Pulmonary artery endothelial cell (primary cell): ENCODE measurements around the gene ABCC6. TPM values are rescaled to one million over a fixed set of nuclear protein-coding genes. Genes with fewer than 3 reads are reported as not detected.
"Not testable (repeated sequence)": the region's sequence is repeated elsewhere in the genome, so short reads cannot be mapped to it uniquely, and the experiment has no call there.

Source experiments
- DNase-seq: peaks from one replicate; pipeline ENCODE4 v3.0.0-alpha.2; 2011; ENCODE audit warnings: low read depth, low spot score
- total RNA-seq: library from RNA; depleted of rRNA; stranded (reverse); fragments of >200 nt; gene quantifications from 2 replicates; pipeline ENCODE4 v1.2.3, GENCODE V29; 2014

Gene ABCC6
- total RNA-seq, 1 donor from 2014 or later: 0.20 TPM

DNA sequence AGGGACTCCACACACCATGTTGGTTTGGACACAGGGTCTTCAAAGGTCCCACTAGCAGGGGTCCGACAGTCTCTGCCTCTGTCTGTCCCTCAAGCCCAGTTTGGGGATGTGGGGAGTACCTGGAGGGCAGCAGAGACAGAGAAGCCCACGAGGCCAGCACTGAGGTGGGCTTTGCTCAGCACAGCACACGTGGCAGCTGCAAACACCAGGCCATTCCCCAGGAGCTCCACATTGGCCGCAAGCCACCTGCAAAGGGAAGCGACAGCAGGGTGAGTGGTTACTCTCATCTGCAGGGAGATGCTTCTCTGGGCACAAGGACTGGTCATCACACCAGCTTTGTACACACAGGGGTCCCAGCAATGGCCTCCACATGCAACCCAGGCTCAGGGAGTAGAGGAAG, 62.0 kb downstream of the ABCC6 start:
- no peak for DNase-seq

DNA sequence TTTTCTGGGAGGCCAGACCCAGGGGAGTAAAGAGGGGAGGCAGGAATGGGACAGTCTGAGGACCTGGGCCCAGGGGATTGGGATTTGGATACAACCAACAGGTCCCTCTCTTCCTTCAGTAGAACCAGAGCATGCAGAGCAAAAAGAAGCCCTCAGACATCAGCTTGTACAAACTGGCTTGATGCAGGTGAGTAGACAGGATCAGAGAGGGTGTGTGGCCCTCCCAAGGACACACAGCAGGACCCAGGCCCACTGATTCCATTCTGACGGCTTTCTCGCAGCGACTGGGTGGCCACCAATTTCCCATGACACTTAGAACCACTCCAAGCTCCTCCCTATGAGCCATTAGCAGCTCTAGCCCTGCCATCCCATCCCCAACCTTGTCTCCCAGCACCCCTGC, 63.6 kb downstream of the ABCC6 start:
- no peak for DNase-seq

DNA sequence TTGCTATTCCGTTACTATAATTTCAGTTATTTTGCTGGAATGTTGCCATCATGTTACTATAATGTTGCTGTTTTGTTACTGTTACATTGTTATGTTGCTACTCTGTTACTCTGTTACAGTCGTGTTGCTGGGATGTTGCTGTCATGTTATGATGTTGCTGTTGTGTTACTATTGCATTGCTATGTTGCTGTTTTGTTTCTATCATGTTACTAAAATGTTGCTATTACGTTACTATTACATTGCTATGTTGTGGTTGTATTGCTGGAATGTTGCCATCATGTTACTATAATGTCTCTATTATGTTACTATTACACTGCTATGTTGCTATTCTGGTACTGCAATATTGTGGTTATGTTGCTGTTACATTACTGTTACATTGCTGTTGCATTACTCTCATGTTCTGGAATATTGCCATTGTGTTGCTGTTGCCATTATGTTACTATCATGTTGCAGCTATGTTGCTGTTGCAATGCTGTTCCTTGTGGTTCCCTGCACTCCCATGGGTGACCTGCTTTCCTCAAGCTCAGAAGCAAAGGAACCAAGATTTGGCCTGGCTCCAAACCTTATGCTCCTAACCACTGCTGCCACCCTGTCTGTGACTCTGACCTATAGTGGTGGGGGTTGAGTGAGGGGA, 64.4 kb downstream of the ABCC6 start:
- DNase-seq: no peak

DNA sequence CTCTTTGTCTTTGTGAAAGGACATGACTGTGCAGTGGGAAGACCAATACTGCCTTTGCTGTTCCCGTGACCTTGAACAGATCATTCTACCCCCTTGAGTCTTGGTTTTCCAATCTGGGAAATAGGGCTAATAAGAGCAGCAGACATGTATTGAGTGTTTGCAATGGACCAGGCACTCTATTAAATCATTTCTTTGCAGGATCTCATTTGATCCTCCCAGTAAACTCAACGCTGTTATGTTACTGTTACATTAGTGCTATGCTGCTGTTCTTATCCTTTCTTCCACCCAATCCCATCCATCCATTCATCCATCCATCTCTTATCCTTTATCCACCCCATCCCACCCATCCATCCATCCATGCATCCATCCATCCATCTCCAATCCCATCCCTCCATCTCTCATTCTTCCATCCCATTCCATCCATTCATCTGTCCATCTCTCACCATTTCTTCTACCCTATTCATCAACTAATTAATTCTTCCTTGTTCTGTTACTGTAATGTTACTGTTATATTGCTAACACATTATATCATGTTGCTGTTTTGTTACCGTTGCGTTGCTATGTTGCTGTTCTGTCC, 65.1 kb downstream of the ABCC6 start:
- DNase-seq: no peak

DNA sequence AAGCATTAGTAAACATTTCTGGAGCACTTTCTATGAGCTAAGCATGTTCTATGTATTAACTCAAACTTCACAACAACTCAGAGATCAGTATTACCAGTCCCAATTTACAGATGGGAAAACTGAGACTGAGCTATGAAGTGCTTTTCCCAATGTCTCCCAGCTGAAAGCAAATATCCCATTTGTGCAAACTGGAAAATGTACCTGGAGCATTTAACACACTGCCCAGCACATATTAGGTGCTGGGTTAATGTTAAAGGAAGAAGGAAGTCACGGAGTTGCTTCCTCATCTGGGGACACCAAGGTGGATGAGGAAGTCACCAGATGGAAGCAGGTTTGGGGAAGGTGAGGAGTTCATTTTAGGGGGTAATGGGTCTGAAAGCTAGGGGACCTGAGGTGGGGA, 66.1 kb downstream of the ABCC6 start:
- no peak for DNase-seq

DNA sequence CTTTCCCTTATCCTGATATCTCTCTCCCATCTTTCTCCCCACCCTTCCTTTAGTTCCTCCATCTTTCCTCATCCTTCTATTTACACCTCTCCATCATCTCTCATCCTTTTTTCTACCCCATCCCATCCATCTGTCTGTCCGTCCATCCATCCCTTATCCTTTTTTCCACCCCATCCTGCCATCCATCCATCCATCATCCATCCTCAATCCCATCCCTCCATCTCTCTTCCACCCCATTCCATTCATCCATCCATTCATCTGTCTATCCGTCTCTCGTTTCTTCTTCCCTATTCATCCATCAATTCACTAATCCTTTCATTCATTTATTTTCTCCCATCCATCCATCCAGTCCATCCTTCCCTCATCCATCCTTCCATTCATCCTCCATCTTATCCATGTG, 68.1 kb downstream of the ABCC6 start:
- no peak for DNase-seq

DNA sequence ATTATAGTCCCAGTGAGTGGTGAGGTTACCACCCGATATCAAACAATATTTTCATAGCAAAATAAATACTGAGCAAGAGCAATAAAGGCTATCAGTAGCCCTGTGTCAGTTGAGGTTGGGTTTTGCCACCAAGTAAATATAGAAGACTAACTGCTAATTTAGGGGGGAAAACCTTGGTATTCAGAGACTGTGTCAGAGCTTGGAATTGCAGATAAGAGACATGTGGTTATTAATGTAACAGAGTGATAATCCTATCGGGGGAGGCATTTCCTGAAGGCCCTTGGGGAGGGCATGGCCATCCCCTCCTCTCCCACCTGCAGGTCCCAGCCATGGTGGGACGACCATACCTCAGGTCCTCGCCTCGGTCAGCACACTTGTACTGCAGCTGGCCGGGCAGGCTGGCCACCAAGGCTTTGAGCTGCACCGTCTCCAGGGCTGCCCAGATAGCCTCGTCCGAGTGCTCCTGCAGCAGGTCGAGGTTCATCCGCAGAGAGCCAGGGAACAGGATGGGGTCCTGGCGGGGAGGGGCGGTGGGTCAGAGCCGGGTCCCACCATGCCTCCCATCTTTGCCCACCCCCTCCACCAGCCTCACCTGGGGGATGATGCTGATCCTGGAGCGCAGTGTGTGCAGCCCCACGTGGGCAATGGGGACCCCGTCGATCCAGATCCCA, 68.9 kb downstream of the ABCC6 start:
- DNase-seq: no peak

DNA sequence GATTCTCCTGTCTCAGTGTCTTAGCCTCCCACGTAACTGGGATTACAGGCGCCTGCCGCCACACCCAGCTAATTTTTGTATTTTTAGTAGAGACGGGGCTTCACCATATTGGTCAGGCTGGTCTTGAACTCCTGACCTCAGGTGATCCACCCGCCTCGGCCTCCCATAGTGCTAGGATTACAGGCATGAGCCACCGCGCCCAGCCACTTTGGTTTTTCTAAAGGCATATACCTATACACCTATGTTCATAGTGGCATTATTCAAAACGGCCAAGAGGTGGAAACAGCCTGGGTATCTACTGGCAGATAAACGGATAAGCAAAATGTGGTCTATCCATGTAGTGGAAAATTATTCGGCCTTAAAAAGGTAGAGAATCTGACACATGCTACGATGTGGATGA, 70.3 kb downstream of the ABCC6 start:
- not testable (repeated sequence) for DNase-seq

DNA sequence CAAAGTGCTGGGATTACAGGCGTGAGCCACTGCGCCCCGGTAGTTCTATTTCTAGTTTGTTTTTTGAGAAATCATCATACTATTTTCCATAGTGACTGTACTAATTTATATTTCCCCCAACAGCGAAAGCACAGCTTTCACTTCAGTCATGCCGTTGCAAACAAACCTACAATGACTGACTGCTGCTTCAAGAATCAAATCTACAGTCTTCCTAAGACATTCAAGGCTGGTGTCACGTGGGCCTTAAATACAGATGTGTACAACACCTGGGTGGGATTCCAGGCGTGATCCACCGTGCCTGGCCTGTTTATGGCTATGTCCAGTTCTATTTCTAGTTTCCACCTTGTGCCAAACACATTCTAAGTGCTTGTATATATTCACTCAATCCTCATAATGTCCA, 72.0 kb downstream of the ABCC6 start:
- DNase-seq: no peak

DNA sequence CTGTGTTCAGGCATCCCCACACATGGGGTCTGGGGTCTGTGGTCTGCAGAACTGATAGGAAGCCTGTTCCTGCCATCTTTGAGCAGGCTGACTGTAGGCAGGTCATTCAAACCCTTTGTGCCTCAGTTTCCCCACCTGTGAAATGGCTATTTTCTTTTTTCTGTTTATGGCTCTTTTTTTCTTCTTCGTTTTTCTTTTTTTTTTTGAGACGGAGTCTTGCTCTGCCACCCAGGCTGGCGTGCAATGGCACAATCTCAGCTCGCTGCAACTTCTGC, 72.5 kb downstream of the ABCC6 start:
- DNase-seq: no peak

DNA sequence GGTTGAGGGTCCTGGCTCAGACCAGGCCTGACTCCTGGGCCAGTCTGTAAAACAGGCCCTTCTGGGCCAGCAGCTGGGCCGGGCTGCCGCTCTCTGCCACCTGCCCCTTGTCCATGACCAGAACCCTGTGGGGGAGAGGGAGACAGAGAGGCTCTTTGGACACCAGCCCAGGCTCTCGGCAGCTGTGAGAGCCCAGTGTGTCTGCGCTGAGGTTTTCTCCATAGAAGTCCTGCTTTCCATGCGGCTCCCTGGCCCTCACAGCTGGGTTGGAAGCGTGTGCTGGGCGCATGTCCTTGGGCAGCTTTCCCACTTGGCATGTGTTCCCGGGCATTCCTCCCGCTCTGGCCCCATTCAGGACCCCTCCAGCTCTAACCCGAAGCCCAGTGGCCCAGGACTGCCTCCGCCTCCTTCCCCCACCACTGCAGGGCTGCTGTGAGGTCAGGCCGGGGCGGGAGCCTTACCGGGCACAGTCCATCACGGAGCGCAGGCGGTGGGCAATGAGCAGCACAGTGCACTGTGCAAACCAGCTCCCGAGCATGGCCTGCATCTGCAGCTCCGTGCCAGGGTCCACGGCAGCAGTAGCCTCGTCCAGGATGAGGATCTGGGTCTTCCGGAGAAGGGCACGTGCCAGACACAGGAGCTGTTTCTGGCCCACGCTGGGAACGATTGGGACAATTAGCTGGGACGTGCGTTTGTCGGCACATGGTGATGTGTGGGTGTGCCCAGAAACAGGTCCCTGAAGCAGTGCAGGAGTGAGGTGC, 73.0 kb downstream of the ABCC6 start:
- peak; percentile 26 for DNase-seq

DNA sequence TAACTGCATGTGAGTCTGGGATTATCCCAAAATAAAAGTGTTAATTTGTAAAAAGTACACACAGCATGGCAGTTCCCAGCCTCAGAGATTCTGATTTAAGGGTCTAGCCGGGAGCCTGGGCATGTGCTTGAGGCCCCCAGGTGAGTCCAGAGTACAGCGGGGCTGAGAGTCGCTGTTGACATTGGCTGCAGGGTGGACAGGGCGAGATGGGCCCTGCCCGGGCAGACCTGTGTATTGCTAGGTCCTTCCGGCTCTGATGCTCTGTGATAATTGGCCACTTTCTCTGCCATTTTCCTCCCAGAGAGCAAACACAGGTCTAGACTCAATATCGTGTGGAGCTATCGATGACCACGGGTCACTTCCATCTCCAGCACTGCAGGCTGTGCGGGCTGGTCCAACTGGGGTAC, 73.6 kb downstream of the ABCC6 start:
- DNase-seq: no peak

DNA sequence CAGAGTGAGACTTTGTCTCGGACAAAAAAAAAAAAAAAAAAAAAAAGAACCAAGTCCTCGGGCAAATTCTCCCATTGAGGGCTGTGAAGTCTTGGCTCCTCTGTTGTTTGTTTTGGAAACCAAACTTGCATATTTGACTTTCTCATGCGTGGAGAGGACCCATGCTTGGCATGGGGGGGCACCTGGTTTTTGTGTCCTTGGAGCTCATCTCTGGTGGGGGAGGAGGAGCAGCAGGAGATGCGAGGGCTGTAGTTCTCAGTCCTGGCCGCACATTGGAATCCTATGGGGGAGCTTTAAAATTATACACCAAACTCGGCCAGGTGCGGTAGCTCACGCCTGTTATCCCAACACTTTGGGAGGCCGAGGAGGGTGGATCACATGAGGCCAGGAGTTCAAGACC, 74.5 kb downstream of the ABCC6 start:
- DNase-seq: no peak

DNA sequence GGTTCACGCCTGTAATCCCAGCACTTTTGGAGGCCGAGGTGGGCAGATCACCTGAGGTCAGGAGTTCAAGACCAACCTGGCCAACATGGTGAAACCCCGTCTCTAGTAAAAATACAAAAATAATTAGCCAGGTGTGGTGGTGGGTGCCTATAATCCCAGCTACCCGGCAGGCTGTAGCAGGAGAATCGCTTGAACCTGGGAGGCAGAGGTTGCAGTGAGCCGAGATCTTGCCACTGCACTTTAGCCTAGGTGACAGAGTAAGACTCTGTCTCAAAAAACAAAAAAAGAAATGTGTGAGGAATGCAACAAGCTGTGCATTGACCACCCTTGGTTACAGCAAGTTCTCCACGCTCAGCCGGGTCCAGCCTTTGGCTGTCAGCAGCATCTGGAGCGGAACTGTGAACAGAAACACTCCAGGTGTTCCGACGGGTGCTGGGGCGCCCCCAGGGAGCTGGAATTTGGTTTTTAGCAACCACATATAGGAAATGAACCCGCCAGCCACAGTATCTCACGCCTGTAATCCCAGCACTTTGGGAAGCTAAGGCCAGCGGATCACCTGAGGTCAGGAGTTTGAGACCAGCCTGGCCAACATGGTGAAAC, 75.2 kb downstream of the ABCC6 start:
- not testable (repeated sequence) for DNase-seq

DNA sequence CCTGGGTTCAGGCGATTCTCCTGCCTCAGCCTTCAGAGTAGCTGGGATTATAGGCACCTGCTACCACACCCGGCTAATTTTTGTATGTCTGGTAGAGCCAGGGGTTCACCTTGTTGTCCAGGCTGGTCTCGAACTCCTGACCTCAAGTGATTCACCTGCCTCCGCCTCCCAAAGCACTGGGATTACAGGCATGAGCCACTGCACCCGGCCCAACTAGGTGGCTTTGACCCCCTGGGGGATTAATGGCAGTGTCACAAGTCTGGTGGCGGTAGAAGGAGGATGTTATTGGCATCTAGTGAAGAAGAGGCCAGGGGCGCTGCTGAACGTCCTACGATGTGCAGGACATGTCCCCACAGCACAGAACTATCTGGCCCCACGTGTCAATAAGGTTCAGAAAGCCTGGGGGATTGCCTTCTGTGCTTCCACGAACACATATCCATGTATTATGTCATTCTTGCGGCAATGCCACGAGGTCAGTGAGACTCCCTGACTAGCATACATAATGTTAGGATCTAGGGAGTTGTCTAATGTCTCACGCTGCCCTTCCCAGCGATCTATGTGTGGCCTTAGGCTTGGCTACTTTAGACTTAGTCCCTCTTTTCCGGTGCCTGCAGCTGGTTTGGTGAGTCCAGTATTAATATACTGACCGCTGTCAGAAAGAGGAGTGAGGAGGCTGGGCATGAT, 75.8 kb downstream of the ABCC6 start:
- DNase-seq: no peak

DNA sequence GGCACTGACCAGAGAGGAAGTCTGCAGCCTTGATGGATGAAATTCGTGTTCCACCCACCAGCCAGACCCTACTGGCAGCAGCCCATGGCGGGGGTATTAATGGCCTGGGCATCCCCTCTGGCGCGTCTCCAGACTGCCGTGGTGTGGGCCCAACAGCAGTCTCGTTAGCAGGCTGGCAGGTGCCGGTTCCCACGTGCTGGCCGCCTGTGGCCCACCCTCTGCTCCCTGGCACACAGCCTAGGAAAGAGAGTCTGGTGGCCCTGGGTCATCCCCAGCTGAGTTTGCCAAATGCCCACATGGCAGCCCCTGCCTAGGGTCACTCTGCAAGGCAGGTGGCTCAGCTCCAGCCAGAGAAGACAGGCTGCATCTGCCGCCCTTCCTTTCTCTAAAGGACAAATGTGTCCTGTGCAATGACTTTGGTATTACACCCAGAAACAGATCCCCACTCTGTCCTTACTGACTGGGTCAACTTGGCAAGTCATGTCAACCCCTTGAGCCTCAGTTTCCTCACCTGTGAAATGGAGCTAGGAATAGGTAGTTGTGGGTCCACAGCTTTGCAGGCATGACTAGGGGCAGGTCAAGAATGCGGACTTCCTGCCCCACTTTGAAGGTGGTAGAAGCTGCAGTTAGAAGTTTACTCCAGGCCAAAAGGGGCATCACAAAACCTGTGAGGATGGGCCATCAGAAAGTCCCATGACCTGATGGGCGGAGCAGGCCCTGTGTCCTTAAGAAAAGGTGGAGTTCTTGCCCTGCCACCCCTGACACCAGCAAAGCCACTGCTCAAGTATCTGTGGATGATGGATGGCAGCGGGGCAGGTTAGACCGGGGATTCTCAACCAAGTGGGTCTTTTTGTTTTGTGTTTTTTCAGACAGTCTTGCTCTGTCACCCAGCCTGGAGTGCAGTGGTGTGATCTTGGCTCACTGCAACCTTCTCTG, 76.6 kb downstream of the ABCC6 start:
- DNase-seq: no peak

DNA sequence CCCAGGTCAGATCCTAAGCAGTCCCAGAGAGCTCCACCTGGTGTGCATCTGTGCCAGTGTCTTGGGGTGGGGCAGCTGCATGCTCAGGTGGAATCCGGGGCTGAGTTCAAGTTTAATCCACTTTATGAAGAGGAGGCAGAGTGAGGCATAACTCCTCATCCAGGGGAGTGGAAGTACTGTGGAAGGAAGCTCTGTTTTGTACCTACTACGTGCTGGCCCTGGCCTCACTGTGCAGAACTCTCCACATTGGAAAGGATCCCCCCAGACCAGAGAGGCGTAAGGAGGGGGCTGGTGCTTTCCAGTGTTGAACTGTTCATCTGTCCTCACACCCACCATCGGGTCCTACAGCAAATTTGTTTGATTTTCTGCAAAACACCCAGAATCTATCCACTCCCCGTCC, 78.0 kb downstream of the ABCC6 start:
- DNase-seq: no peak

DNA sequence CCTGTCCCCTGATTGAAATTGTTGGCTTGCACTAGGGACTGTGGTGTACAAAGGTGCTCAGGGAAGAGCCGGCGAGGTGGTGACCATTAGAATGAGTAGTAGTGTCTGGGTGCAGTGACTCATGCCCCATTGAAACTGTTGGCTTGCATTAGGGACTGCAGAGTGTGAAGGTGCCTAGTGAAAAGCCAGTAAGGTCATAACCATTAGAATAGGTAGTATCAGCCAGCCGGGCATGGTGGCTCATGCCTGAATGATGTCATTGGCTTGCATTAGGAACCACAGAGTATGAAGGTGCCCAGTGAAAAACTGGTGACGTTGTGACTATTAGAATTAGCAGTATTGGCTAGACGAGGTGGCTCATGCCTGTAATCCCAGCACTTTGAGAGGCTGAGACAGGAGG, 78.9 kb downstream of the ABCC6 start:
- no peak for DNase-seq

DNA sequence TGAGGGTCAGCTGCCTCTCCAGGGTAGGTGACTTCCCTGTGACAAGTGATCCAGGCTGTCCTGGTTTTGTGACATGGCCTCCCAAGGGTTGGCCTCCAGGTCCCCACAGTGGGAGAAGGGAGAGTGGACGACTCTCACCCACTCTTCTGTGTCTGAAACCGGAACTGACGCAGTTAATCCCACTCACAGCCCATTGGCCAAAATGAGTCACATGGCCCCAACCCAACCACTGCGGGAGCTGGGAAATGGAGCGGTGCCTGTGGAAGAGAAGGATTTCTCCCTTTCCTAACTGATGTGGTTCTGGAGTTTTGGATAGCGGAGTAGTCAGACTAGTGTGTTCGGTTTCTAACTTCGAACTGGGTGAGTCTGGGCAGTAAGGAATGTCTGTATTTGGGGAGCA, 79.4 kb downstream of the ABCC6 start:
- no peak for DNase-seq

DNA sequence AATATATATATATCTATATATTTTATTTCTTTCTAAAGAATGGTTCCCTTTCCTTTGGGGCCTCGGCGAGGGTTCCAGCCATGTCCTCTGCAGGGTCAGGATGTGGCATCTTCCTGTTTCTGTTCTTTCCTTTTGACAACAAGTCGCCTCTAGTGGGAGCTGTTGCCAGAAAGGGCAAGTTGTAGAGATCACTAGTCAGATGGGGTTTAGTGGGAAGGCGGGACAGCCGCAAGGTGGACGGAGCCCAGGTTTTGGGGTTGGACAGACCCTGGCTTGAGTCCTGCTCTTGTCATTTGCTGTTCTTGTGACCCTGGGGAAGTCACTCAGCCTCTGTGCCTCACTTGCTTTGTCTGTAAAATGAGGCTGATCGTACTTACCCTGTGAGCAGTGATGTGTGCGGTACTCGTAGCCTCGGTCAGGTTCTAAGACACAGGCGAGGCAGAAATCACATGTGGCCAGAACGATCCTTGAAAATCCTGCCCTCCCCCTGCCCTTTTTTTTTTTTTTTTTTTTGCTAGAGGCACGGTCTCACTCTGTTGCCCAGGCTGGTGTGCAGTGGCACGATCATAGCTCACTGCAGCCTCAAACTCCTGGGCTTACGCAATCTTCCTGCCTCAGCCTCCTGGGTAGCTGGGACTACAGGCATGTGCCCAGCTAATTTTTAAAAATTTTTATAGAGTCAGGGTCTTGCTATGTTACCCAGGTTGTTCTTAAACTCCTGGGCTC, 80.1 kb downstream of the ABCC6 start:
- no peak for DNase-seq
